MM.1S (cell line): ENCODE measurements around the gene HCRTR1.

Source experiments
- DNase-seq: peaks from one replicate; pipeline ENCODE4 v3.0.0-alpha.2; 2015
- H2AFZ ChIP-seq: fragments of 300-600 bp; sonication (generic); 2 replicates; pipeline ENCODE4 v1.6.0; 2016; ENCODE audit warnings: antibody characterized with exemption, low read length
- H3F3A ChIP-seq: fragments of 300-600 bp; sonication (generic); 2 replicates; pipeline ENCODE4 v1.6.1; 2016; ENCODE audit warnings: mild to moderate bottlenecking, antibody characterized with exemption, low read length, moderate library complexity, mixed read lengths; ENCODE audit not compliant: insufficient read depth
- H3K27ac ChIP-seq: fragments of 300-600 bp; sonication (generic); 2 replicates; pipeline ENCODE4 v1.5.1; 2016; ENCODE audit warnings: mild to moderate bottlenecking, low read length
- H3K27me3 ChIP-seq: fragments of 300-600 bp; sonication (generic); replicated peaks from 2 replicates; pipeline ENCODE4 v1.6.0; 2016; ENCODE audit warnings: low read length; ENCODE audit not compliant: insufficient read depth
- H3K36me3 ChIP-seq: fragments of 300-600 bp; sonication (generic); replicated peaks from 2 replicates; pipeline ENCODE4 v1.6.1; 2016; ENCODE audit warnings: mild to moderate bottlenecking, low read length, mixed read lengths; ENCODE audit not compliant: insufficient read depth
- H3K4me1 ChIP-seq: fragments of 300-600 bp; sonication (generic); 2 replicates; pipeline ENCODE4 v1.6.1; 2016; ENCODE audit warnings: low read length, mixed read lengths
- H3K4me2 ChIP-seq: fragments of 300-600 bp; sonication (generic); 2 replicates; pipeline ENCODE4 v1.6.0; 2016; ENCODE audit warnings: low read depth, low read length
- H3K4me3 ChIP-seq: fragments of 300-600 bp; sonication (generic); 2 replicates; pipeline ENCODE4 v1.5.1; 2016; ENCODE audit warnings: low read length, mixed read lengths
- H3K79me2 ChIP-seq: fragments of 300-600 bp; sonication (generic); 2 replicates; pipeline ENCODE4 v1.6.1; 2016; ENCODE audit warnings: mixed run types, low read length, mixed read lengths
- H3K9ac ChIP-seq: fragments of 300-600 bp; sonication (generic); 2 replicates; pipeline ENCODE4 v1.6.1; 2016; ENCODE audit warnings: low read length, mixed read lengths
- H3K9me2 ChIP-seq: fragments of 300-600 bp; sonication (generic); replicated peaks from 2 replicates; pipeline ENCODE4 v1.6.1; 2016; ENCODE audit warnings: mild to moderate bottlenecking, low read length, mixed read lengths; ENCODE audit not compliant: insufficient read depth
- H3K9me3 ChIP-seq: fragments of 300-600 bp; sonication (generic); replicated peaks from 2 replicates; pipeline ENCODE4 v1.6.1; 2016; ENCODE audit warnings: mild to moderate bottlenecking, low read length, mixed read lengths; ENCODE audit not compliant: insufficient read depth
- H4K20me1 ChIP-seq: fragments of 300-600 bp; sonication (generic); 2 replicates; pipeline ENCODE4 v1.6.1; 2016; ENCODE audit warnings: mild to moderate bottlenecking, low read length, moderate library complexity, mixed read lengths; ENCODE audit not compliant: insufficient read depth
- EZH2 ChIP-seq: fragments of 300-600 bp; sonication (generic); optimal IDR thresholded peaks from 2 replicates; pipeline ENCODE3; 2017; ENCODE audit warnings: low read depth, mild to moderate bottlenecking, antibody characterized with exemption, low read length, mixed read lengths
- EZH2phosphoT487 ChIP-seq: fragments of 300-600 bp; sonication (generic); IDR thresholded peaks from 2 replicates; pipeline ENCODE4 v1.6.1; 2018; ENCODE audit warnings: antibody characterized with exemption, low read length
- TF ChIP-seq, protein P1 (sequence below): fragments of 300-600 bp; sonication (generic); IDR thresholded peaks from 2 replicates; pipeline ENCODE4 v1.5.1; 2016; ENCODE audit warnings: antibody characterized with exemption, low read length, mixed read lengths

The HCRTR1 gene

DNA sequence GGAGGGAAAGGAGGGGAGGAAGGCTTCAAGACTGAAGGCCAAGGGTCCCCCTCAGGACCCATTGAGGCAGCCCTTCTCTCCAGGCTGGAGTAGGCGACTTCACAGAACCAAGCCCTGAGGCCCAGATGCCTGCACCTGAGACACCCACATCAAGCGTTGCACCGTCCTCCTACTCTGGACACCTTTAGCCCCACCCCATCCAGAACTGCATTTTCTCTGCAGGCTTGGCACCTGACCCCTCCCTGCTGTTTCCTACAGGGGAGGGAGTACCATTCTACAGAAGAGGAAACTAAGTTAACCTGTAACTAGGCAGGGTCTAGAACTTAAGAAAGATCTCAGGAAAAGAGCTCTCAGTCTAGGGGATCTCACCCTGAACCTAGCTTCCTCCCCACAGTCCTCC lies 15.2 kb downstream of the HCRTR1 start:
- Histone ChIP-seq H3K4me1 (no peaks in the 10 kb centered on the region), H2AFZ (no peak overlapping the region), H3K4me2 (no peak overlapping the region), H3K9me3 (no peaks in the 10 kb centered on the region), H3K4me3 (no peak overlapping the region), H4K20me1 (no peaks in the 10 kb centered on the region), H3K9ac (no peak overlapping the region), H3K36me3 (0 out of 2 replicates have a peak, but pooled peaks cover 3% of the 10 kb centered on the region), H3F3A (no peaks in the 10 kb centered on the region), H3K27ac (no peak overlapping the region), H3K27me3 (no peaks in the 10 kb centered on the region), H3K79me2 (peaks cover 26% of the 10 kb centered on the region), H3K9me2 (no peaks in the 10 kb centered on the region)
- TF ChIP-seq EZH2 = no peak
- TF ChIP-seq EZH2phosphoT487 = no peak
- TF ChIP-seq, protein P1, sequence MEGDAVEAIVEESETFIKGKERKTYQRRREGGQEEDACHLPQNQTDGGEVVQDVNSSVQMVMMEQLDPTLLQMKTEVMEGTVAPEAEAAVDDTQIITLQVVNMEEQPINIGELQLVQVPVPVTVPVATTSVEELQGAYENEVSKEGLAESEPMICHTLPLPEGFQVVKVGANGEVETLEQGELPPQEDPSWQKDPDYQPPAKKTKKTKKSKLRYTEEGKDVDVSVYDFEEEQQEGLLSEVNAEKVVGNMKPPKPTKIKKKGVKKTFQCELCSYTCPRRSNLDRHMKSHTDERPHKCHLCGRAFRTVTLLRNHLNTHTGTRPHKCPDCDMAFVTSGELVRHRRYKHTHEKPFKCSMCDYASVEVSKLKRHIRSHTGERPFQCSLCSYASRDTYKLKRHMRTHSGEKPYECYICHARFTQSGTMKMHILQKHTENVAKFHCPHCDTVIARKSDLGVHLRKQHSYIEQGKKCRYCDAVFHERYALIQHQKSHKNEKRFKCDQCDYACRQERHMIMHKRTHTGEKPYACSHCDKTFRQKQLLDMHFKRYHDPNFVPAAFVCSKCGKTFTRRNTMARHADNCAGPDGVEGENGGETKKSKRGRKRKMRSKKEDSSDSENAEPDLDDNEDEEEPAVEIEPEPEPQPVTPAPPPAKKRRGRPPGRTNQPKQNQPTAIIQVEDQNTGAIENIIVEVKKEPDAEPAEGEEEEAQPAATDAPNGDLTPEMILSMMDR = no peak
- no peak for DNase-seq

DNA sequence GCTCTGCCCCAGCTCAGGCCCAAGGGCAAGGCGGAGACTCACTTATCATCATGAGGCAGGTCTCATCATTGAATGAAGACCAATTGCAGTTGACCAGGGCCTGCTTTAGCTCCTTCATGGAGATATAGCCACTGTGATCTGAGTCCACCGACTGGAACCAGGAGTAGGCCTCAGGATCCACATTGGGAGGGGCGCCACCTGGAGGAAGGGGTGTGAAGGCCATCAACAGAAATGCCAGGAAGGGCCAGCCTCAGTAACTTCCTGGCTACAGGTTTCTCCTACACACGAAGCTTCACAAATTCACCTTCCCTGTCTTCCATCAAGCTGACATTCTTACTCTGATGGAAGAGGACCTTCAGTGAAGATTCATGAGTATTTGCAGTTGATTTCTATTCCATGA lies 15.6 kb downstream of the HCRTR1 start:
- TF ChIP-seq, protein P1 = peak; percentile 56
- no peak for TF ChIP-seq EZH2
- Histone ChIP-seq H3K9ac (no peak overlapping the region), H3K9me3 (no peaks in the 10 kb centered on the region), H3K9me2 (no peaks in the 10 kb centered on the region), H3K4me3 (no peak overlapping the region), H3K79me2 (peaks cover 31% of the 10 kb centered on the region), H3K27me3 (no peaks in the 10 kb centered on the region), H2AFZ (no peak overlapping the region), H3K27ac (no peak overlapping the region), H3K4me1 (no peaks in the 10 kb centered on the region), H3K36me3 (0 out of 2 replicates have a peak, but pooled peaks cover 3% of the 10 kb centered on the region), H3F3A (no peaks in the 10 kb centered on the region), H3K4me2 (no peak overlapping the region), H4K20me1 (no peaks in the 10 kb centered on the region)
- DNase-seq = no peak

- Histone ChIP-seq H3F3A (no peaks in the 10 kb centered on the region), H3K27me3 (no peaks in the 10 kb centered on the region), H3K79me2 (peaks cover 77% of the 10 kb centered on the region), H3K27ac (no peak overlapping the region), H4K20me1 (no peaks in the 10 kb centered on the region), H3K4me3 (no peak overlapping the region), H3K36me3 (no peaks in the 10 kb centered on the region), H3K9ac (no peak overlapping the region), H3K9me2 (no peaks in the 10 kb centered on the region), H2AFZ (no peak overlapping the region), H3K4me2 (no peak overlapping the region), H3K4me1 (no peaks in the 10 kb centered on the region), H3K9me3 (no peaks in the 10 kb centered on the region)
- TF ChIP-seq, protein P1 = no peak
- TF ChIP-seq EZH2phosphoT487 (no peak), EZH2 (no peak)
- no peak for DNase-seq
Observed at GRCh38 chr1:31637915-31638673, 20.6 kb downstream of the HCRTR1 start.
